RWPE1 (cell line): ENCODE results near the gene TTC34.

ENCODE experiments used
- CTCF ChIA-PET: fragments of 350-600 bp; sonication (Branson Sonifier 250); formaldehyde crosslinking; extraction: SDS; loops from one replicate; lab custom pipeline; 2021; lab: Yijun Ruan, JAX
- POLR2A ChIA-PET: fragments of 400-600 bp; formaldehyde crosslinking; extraction: SDS; loops from one replicate; lab custom pipeline; 2020; ENCODE audit warnings: antibody characterized with exemption; ENCODE audit not compliant: low non-redundant PET; lab: Yijun Ruan, JAX
- DNase-seq: peaks from one replicate; pipeline ENCODE4 v3.0.0; 2012; ENCODE audit warnings: low spot score
- H3K27ac ChIP-seq: fragments of 450-650 bp; 2 replicates; pipeline ENCODE4 v1.5.1; 2017
- CTCF ChIP-seq: fragments of 450-650 bp; conservative IDR thresholded peaks from 2 replicates; pipeline ENCODE4 v1.5.1; 2017; ENCODE audit warnings: low read depth, mild to moderate bottlenecking

Gene TTC34

GRCh38 chr1:2640626-2641025, 160.9 kb downstream of the TTC34 start:
- ChIA-PET POLR2A (no interaction called here), CTCF (interaction anchor here (0.6 kb wide), 1 partner anchor 253 kb away, joined by 3 read pairs; no protein-coding TSS in a partner anchor)
- no peak for TF ChIP-seq CTCF
- H3K27ac ChIP-seq, result peak overlapping the region; percentile 51
- DNase-seq, result no peak

GRCh38 chr1:2639607-2640521, 161.6 kb downstream of the TTC34 start:
- ChIA-PET CTCF (interaction anchor here (0.6 kb wide), 1 partner anchor 252 kb away, joined by 3 read pairs; no protein-coding TSS in a partner anchor), POLR2A (no interaction called here)
- no peak for TF ChIP-seq CTCF
- H3K27ac ChIP-seq, result peak overlapping the region; percentile 51
- no peak for DNase-seq

DNA sequence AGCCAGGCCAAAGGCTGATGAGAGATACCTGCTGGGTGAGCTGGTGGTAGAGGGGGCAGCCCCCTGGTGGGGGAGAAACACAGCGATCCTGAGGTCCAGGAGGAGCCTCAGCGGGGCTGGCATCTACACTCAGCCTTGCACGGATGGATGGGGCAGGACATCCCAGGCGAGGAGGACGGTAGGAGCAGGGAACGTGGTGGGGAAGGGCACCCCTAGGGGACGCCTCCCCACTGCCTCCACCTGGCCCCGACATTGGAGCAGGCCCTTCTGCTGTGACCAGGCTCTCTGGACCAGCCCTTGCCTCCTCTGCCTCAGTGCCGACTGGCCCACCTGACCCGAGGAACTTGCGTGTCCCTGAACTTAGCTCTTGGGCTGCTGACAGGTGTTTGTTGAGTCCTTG, 162.3 kb downstream of the TTC34 start:
- TF ChIP-seq CTCF, result no peak
- ChIA-PET POLR2A (no interaction called here), CTCF (no interaction called here)
- H3K27ac ChIP-seq, result no peak overlapping the region
- no peak for DNase-seq

- POLR2A ChIA-PET, result no interaction called here
- no peak overlapping the region for H3K27ac ChIP-seq
- CTCF ChIA-PET, result no interaction called here
- DNase-seq, result no peak
- TF ChIP-seq CTCF, result no peak
Observed at GRCh38 chr1:2638466-2639115, 162.9 kb downstream of the TTC34 start.

DNA sequence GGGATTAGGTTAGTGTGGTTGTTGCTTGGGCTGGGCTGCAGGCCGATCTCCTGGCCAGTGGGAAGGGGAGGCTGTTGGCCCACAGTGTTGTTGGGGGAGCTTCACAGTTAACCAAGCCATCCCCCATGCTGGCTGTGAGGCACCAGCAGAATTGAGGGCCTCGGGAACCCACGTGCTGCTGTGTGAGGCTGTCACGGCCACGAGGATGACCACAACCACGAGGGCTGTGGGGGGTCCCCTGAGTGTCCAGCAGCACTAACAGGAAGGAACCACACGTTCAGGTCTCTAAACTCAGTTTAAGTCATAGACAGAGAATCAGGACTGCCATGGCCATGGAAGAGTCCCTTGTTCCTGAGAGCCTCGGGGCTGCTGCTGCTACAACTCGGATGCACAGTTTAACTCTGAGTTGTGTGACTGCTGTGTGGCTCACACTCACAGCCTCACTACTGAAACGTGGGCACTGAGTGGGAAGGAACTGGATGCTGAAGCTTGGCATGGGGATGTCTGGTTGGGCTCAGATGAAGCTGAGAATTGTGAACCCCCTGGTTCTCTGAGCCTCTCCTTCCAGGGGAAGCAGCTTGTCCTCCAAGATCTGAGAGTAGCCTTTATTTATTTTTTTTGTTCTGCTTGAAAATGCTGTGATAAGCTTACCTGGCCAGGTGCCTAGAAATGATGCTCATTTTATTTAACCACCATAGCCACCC, 163.9 kb downstream of the TTC34 start:
- CTCF ChIA-PET, result interaction anchor here (1.0 kb wide), 1 partner anchor 50 kb away, joined by 3 read pairs; no protein-coding TSS in a partner anchor
- no peak for TF ChIP-seq CTCF
- no peak for DNase-seq
- POLR2A ChIA-PET, result no interaction called here
- H3K27ac ChIP-seq, result no peak overlapping the region

GRCh38 chr1:2636733-2637132, 164.8 kb downstream of the TTC34 start:
- CTCF ChIA-PET, result interaction anchor here (1.0 kb wide), 1 partner anchor 49 kb away, joined by 3 read pairs; no protein-coding TSS in a partner anchor
- no peak overlapping the region for H3K27ac ChIP-seq

More at GRCh38 chr1:2636733-2637132, 164.8 kb downstream of the TTC34 start:
- TF ChIP-seq CTCF, result no peak
- POLR2A ChIA-PET, result interaction anchor here (0.6 kb wide), 1 partner anchor 1263 kb away, joined by 3 read pairs; the partner anchor contains the start of gene C1orf174
- no peak for DNase-seq
